WTC11 (cell line): ENCODE data around the gene RUNX1. TPM values are rescaled to one million over a fixed set of nuclear protein-coding genes. Genes with fewer than 3 reads are reported as not detected.

Experiments
- ATAC-seq: fragments of 200-7000 bp; cut with Tn5 transposase; 2 replicates; pipeline ENCODE4 v1.10.0; 2021; ENCODE audit warnings: mild to moderate bottlenecking, moderate library complexity
- CTCF ChIA-PET: fragments of 300-600 bp; sonication (Branson Sonifier 250); formaldehyde crosslinking; loops from one replicate; lab custom pipeline; 2021; ENCODE audit warnings: antibody characterized with exemption; lab: Charles Lee
- POLR2A ChIA-PET: fragments of 350-600 bp; sonication (Branson Sonifier 250); formaldehyde crosslinking; loops from one replicate; lab custom pipeline; 2021; ENCODE audit warnings: antibody characterized with exemption; lab: Charles Lee
- DNase-seq: peaks from one replicate; pipeline ENCODE4 v3.0.0; 2021; ENCODE audit warnings: low spot score
- H3K27ac Mint-ChIP-seq: 2 replicates; pipeline ENCODE4 v1.8.0; 2021; ENCODE audit warnings: mixed read lengths
- H3K27me3 Mint-ChIP-seq: 2 replicates; pipeline ENCODE4 v1.8.0; 2021; ENCODE audit warnings: low read depth, mild to moderate bottlenecking, moderate library complexity, mixed read lengths
- H3K36me3 Mint-ChIP-seq: 2 replicates; pipeline ENCODE4 v1.8.0; 2021; ENCODE audit warnings: mixed read lengths
- H3K4me1 Mint-ChIP-seq: 2 replicates; pipeline ENCODE4 v1.8.0; 2022; ENCODE audit warnings: mixed read lengths
- H3K4me3 Mint-ChIP-seq: 2 replicates; pipeline ENCODE4 v1.8.0; 2021; ENCODE audit warnings: mild to moderate bottlenecking, moderate library complexity, mixed read lengths
- H3K9me3 Mint-ChIP-seq: 2 replicates; pipeline ENCODE4 v1.8.0; 2021; ENCODE audit warnings: mixed read lengths
- GABPB1 ChIP-seq: sonication (generic); formaldehyde crosslinking; IDR thresholded peaks from 2 replicates; pipeline ENCODE4 v1.8.1; 2023; ENCODE audit warnings: mild to moderate bottlenecking, missing genetic modification reagents
- GRHL2 ChIP-seq: fragments of 250-450 bp; sonication (Bioruptor Pico); IDR thresholded peaks from 2 replicates; pipeline ENCODE4 v1.8.0; 2022; ENCODE audit warnings: mild to moderate bottlenecking, moderate library complexity; ENCODE audit not compliant: insufficient replicate concordance, severe bottlenecking
- HMGA2 ChIP-seq: fragments of 250-450 bp; sonication (Bioruptor Pico); IDR thresholded peaks from 2 replicates; pipeline ENCODE4 v1.4.0; 2021; ENCODE audit warnings: mild to moderate bottlenecking, moderate library complexity
- IRF2 ChIP-seq: sonication (generic); formaldehyde crosslinking; IDR thresholded peaks from 2 replicates; pipeline ENCODE4 v1.8.0; 2022; ENCODE audit warnings: low read depth, missing genetic modification reagents, borderline replicate concordance
- JAZF1 ChIP-seq: fragments of 250-450 bp; sonication (Bioruptor Pico); IDR thresholded peaks from 2 replicates; pipeline ENCODE4 v1.9.0; 2021; ENCODE audit warnings: moderate library complexity, mild to moderate bottlenecking, inconsistent platforms
- KAT7 ChIP-seq: sonication (generic); formaldehyde crosslinking; IDR thresholded peaks from 2 replicates; pipeline ENCODE4 v1.8.1; 2023; ENCODE audit warnings: missing genetic modification reagents, mild to moderate bottlenecking, borderline replicate concordance
- NFE2L1 ChIP-seq: sonication (generic); formaldehyde crosslinking; IDR thresholded peaks from 2 replicates; pipeline ENCODE4 v1.8.1; 2023; ENCODE audit warnings: missing genetic modification reagents
- NR2C2 ChIP-seq: sonication (generic); formaldehyde crosslinking; IDR thresholded peaks from 2 replicates; pipeline ENCODE4 v1.8.0; 2022; ENCODE audit warnings: mild to moderate bottlenecking, missing genetic modification reagents
- RELA ChIP-seq: sonication (generic); formaldehyde crosslinking; IDR thresholded peaks from 2 replicates; pipeline ENCODE4 v1.8.1; 2022; ENCODE audit warnings: missing genetic modification reagents, mild to moderate bottlenecking, borderline replicate concordance
- SOX15 ChIP-seq: fragments of 250-450 bp; sonication (Bioruptor Pico); IDR thresholded peaks from 2 replicates; pipeline ENCODE4 v1.9.0; 2021; ENCODE audit warnings: mild to moderate bottlenecking
- TEAD4 ChIP-seq: sonication (generic); formaldehyde crosslinking; IDR thresholded peaks from 2 replicates; pipeline ENCODE4 v1.8.0; 2022; ENCODE audit warnings: mild to moderate bottlenecking, missing genetic modification reagents
- ZBTB21 ChIP-seq: sonication (generic); formaldehyde crosslinking; IDR thresholded peaks from 2 replicates; pipeline ENCODE4 v1.8.1; 2023; ENCODE audit warnings: mild to moderate bottlenecking, missing genetic modification reagents, borderline replicate concordance
- ZNF396 ChIP-seq: fragments of 250-450 bp; sonication (Bioruptor Pico); IDR thresholded peaks from 2 replicates; pipeline ENCODE4 v1.8.0; 2021; ENCODE audit warnings: mild to moderate bottlenecking, moderate library complexity, borderline replicate concordance
- ZNF416 ChIP-seq: fragments of 250-450 bp; sonication (Bioruptor Pico); IDR thresholded peaks from 2 replicates; pipeline ENCODE4 v1.9.0; 2021; ENCODE audit warnings: mild to moderate bottlenecking, inconsistent platforms
- total RNA-seq: library from RNA; stranded (reverse); gene quantifications from 3 replicates; pipeline ENCODE4 v1.2.3, GENCODE V29; 2021
- TF ChIP-seq, protein P1 (sequence below): fragments of 250-450 bp; sonication (Bioruptor Pico); IDR thresholded peaks from 2 replicates; pipeline ENCODE4 v1.9.0; 2021; ENCODE audit warnings: mild to moderate bottlenecking
- TF ChIP-seq, protein P2 (sequence below): fragments of 250-450 bp; sonication (Bioruptor Pico); IDR thresholded peaks from 2 replicates; pipeline ENCODE4 v1.8.0; 2021; ENCODE audit warnings: mild to moderate bottlenecking
- TF ChIP-seq, protein P3 (sequence below): sonication (generic); formaldehyde crosslinking; IDR thresholded peaks from 2 replicates; pipeline ENCODE4 v1.8.1; 2022; ENCODE audit warnings: low read depth, mild to moderate bottlenecking, moderate library complexity, missing genetic modification reagents, borderline replicate concordance
- TF ChIP-seq, protein P4 (sequence below): sonication (generic); formaldehyde crosslinking; conservative IDR thresholded peaks from 2 replicates; pipeline ENCODE4 v1.8.1; 2022; ENCODE audit warnings: mild to moderate bottlenecking, missing genetic modification reagents

Gene RUNX1
- total RNA-seq, 1 experiment from 2014 or later: 2.2 TPM

DNA sequence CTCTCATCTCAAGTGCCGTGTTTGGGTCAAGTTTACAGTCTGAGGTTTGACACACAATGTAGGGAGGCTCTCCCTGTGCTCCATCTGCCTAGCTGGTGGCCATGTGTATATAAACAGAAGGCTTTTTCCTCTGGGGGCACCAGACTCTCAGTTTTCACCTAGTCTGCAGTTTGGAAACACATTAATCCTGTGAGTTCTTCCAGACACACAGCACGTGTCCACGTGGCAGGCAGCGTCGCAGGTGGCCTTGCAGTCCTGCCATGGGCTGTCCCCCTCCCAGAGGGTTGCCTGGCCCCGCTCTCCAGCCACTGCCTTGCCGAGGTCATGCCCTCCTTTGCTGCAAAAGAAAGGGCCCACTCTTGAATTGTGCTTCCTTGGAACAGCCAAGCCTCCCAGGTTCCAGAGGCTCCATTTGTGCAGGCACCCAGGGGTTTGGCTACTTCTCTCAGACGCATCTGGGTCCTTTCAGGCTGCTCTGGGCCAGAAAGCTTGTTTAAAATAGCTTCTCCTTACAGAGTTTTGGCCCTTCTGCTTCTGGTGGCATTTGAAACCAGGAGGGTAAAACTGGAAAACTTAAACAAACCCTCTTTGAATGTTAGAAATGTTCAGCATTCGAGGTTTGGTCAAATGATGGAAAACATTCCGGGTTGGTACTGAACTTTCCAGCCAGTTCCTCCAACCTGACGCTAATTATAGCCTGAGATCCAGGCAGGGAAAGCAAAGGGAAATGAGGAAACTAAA lies 4.4 kb upstream of the RUNX1 start:
- TF ChIP-seq RELA: no peak
- TF ChIP-seq, protein P1, sequence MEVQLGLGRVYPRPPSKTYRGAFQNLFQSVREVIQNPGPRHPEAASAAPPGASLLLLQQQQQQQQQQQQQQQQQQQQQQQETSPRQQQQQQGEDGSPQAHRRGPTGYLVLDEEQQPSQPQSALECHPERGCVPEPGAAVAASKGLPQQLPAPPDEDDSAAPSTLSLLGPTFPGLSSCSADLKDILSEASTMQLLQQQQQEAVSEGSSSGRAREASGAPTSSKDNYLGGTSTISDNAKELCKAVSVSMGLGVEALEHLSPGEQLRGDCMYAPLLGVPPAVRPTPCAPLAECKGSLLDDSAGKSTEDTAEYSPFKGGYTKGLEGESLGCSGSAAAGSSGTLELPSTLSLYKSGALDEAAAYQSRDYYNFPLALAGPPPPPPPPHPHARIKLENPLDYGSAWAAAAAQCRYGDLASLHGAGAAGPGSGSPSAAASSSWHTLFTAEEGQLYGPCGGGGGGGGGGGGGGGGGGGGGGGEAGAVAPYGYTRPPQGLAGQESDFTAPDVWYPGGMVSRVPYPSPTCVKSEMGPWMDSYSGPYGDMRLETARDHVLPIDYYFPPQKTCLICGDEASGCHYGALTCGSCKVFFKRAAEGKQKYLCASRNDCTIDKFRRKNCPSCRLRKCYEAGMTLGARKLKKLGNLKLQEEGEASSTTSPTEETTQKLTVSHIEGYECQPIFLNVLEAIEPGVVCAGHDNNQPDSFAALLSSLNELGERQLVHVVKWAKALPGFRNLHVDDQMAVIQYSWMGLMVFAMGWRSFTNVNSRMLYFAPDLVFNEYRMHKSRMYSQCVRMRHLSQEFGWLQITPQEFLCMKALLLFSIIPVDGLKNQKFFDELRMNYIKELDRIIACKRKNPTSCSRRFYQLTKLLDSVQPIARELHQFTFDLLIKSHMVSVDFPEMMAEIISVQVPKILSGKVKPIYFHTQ: no peak
- no peak for TF ChIP-seq NFE2L1 (CRISPR knock-in tag)
- TF ChIP-seq, protein P2, sequence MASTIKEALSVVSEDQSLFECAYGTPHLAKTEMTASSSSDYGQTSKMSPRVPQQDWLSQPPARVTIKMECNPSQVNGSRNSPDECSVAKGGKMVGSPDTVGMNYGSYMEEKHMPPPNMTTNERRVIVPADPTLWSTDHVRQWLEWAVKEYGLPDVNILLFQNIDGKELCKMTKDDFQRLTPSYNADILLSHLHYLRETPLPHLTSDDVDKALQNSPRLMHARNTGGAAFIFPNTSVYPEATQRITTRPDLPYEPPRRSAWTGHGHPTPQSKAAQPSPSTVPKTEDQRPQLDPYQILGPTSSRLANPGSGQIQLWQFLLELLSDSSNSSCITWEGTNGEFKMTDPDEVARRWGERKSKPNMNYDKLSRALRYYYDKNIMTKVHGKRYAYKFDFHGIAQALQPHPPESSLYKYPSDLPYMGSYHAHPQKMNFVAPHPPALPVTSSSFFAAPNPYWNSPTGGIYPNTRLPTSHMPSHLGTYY (CRISPR knock-in tag): no peak
- TF ChIP-seq, protein P3, sequence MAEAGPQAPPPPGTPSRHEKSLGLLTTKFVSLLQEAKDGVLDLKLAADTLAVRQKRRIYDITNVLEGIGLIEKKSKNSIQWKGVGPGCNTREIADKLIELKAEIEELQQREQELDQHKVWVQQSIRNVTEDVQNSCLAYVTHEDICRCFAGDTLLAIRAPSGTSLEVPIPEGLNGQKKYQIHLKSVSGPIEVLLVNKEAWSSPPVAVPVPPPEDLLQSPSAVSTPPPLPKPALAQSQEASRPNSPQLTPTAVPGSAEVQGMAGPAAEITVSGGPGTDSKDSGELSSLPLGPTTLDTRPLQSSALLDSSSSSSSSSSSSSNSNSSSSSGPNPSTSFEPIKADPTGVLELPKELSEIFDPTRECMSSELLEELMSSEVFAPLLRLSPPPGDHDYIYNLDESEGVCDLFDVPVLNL (CRISPR knock-in tag): no peak
- TF ChIP-seq SOX15: no peak
- TF ChIP-seq GABPB1 (CRISPR knock-in tag): no peak
- Mint-ChIP-seq H3K27ac (no peak overlapping the region), H3K9me3 (no peaks in the 10 kb centered on the region), H3K4me1 (peaks cover 17% of the 10 kb centered on the region), H3K27me3 (no peaks in the 10 kb centered on the region), H3K36me3 (no peaks in the 10 kb centered on the region), H3K4me3 (no peak overlapping the region)
- POLR2A ChIA-PET: no interaction called here
- CTCF ChIA-PET: no interaction called here
- no peak for DNase-seq
- no peak for ATAC-seq

DNA sequence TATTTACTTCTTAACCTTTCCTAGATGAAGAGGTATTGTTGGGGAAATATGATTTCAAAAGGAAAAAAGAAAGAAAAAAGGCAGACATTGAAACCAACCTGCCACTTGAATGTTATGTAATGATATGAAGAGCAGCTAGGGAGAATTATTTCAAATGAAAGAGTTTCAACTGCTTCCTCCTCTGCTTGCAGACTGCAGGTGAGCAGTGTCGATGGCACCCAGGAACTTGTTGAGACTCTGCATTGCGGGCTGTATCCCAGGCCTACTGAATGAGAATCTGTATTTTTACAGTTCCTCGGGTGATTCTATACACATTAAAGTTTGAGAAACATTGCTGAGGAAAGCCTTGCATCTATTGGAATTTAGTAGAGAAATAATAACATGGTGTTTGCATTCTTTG lies 3.7 kb upstream of the RUNX1 start:
- no peak overlapping the region for H3K27ac Mint-ChIP-seq
- H3K27me3 Mint-ChIP-seq: no peaks in the 10 kb centered on the region; the same call in 1 of the 2 replicates
- ATAC-seq (no peak), DNase-seq (no peak)
- peaks cover 22% of the 10 kb centered on the region for H3K4me1 Mint-ChIP-seq
- H3K9me3 Mint-ChIP-seq: no peaks in the 10 kb centered on the region
- H3K36me3 Mint-ChIP-seq: no peaks in the 10 kb centered on the region
- no peak for TF ChIP-seq HMGA2 (CRISPR knock-in tag)
- TF ChIP-seq ZNF396 (CRISPR knock-in tag): no peak
- TF ChIP-seq ZBTB21 (CRISPR knock-in tag): no peak
- TF ChIP-seq IRF2 (CRISPR knock-in tag): no peak
- TF ChIP-seq, protein P4, sequence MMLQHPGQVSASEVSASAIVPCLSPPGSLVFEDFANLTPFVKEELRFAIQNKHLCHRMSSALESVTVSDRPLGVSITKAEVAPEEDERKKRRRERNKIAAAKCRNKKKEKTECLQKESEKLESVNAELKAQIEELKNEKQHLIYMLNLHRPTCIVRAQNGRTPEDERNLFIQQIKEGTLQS (CRISPR knock-in tag): no peak
- TF ChIP-seq NR2C2 (CRISPR knock-in tag): no peak
- TF ChIP-seq JAZF1 (CRISPR knock-in tag): no peak
- TF ChIP-seq GRHL2 (CRISPR knock-in tag): no peak
- no peak for TF ChIP-seq TEAD4 (CRISPR knock-in tag)
- no peak for TF ChIP-seq ZNF416
- TF ChIP-seq KAT7 (CRISPR knock-in tag): no peak
- H3K4me3 Mint-ChIP-seq: no peak overlapping the region
- ChIA-PET POLR2A (no interaction called here), CTCF (no interaction called here)
